Measurements from ENCODE around the gene GMDS.

GRCh38 chr6:1848752-1849151 lies 396.7 kb downstream of the GMDS start:
- TF ChIP-seq, protein P1, sequence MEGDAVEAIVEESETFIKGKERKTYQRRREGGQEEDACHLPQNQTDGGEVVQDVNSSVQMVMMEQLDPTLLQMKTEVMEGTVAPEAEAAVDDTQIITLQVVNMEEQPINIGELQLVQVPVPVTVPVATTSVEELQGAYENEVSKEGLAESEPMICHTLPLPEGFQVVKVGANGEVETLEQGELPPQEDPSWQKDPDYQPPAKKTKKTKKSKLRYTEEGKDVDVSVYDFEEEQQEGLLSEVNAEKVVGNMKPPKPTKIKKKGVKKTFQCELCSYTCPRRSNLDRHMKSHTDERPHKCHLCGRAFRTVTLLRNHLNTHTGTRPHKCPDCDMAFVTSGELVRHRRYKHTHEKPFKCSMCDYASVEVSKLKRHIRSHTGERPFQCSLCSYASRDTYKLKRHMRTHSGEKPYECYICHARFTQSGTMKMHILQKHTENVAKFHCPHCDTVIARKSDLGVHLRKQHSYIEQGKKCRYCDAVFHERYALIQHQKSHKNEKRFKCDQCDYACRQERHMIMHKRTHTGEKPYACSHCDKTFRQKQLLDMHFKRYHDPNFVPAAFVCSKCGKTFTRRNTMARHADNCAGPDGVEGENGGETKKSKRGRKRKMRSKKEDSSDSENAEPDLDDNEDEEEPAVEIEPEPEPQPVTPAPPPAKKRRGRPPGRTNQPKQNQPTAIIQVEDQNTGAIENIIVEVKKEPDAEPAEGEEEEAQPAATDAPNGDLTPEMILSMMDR (optimal IDR thresholded peaks at IDR 0.05 in 1 of 3, IDR thresholded peaks at IDR 0.05 in 1 of 3, conservative IDR thresholded peaks at IDR 0.05 in 1 of 3; ENCODE audit: extremely low read depth in 1 of 3, insufficient read depth in 2 of 3, low read length in 3 of 3), result no peak
- TF ChIP-seq EZH2 (IDR thresholded peaks at IDR 0.05; ENCODE audit: low read length), result no peak

Measured in keratinocyte (primary cell).